ENCODE data around the gene MYD88.
A peak's percentile ranks its signal among the peaks of the same experiment; 100 is the strongest.

MYD88 gene

DNA sequence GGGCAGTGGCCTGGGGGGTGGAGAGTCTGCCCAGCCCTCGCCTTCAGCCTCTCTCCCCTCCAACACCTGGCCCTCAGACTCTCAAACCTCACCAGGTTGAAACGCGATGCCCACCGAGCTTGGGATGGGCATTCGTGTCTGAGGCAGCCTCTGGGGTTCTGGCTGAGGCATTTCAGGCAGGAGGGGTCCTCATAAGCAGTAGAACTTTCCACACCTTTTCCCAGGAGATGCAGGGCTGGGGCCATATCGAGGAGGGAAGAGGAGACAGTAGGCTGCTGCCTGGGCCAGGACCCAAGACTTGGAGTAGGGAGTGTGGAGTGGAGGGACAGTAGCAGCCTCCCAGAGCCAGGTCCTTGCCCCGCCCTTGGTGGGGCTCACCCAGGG, 26.1 kb upstream of the MYD88 start:
- DNase-seq (ENCODE audit: low read depth, low spot score) = no peak

GRCh38 chr3:38114052-38114874, 24.2 kb upstream of the MYD88 start:
- no peak for DNase-seq (ENCODE audit: low read depth, low spot score)

- DNase-seq (ENCODE audit: low read depth, low spot score) = no peak
Measured at GRCh38 chr3:38114875-38115644, 23.4 kb upstream of the MYD88 start.

DNA sequence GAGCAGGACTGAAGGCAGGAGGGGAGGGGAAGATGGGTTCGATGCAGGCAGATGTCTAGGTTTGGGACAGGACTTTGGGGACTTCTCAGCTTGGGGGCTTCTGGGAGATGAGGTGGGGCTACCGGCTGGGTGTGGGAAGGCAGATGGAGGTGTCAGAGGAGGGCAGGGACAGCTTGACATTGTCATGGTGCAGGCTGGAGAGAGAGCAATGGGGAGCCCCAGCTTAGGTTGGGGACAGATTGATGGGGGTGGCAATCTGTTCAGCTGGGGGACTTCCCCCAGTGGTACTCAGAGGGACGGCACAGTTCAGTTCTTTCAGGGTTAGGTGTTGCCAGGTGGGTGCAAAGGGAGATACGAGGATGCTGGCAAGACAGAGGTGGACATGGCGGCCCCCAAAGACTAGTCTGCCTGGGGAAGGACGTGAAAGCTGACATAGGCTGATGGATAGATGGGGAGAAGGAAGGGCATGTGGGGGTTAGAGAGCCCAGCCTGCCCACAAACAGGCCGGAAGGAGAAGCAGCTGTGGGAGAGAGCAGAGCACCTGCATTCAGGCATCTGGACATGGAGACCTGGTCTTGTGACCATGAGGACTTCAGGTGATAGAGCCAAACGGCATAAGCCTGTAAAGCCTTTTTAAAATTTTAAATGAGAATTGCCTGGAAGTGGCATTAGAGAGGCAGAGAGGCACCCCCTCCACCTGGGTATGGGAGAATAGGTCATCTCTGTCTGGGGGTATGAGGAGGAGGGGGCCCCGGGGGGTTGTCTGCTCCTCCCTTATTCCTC, 22.6 kb upstream of the MYD88 start:
- DNase-seq (ENCODE audit: low read depth, low spot score) = no peak

GRCh38 chr3:38116471-38117162, 21.8 kb upstream of the MYD88 start:
- no peak for DNase-seq (ENCODE audit: low read depth, low spot score)

- no peak for DNase-seq (ENCODE audit: low read depth, low spot score)
Measured at GRCh38 chr3:38117163-38117716, 21.2 kb upstream of the MYD88 start.

GRCh38 chr3:38117748-38118420, 20.6 kb upstream of the MYD88 start:
- DNase-seq (ENCODE audit: low read depth, low spot score) = peak; percentile 44

- DNase-seq (ENCODE audit: low read depth, low spot score) = no peak
Measured at GRCh38 chr3:38118421-38119247, 19.8 kb upstream of the MYD88 start.

DNA sequence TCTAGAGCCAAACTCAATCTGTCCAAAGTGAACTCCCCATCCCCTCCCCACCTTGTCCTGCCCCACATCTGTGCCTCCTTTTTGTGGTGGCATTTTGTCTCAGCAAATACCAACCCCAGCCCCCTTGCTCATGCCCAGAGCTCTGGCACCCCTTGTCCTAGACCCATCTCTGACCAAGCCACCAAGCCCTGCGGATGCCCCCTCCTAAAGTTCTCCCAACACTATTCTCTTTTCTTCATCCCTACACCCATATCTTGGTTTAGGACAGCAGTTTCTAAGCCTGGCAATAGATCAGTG, 19.3 kb upstream of the MYD88 start:
- no peak for DNase-seq (ENCODE audit: low read depth, low spot score)

DNA sequence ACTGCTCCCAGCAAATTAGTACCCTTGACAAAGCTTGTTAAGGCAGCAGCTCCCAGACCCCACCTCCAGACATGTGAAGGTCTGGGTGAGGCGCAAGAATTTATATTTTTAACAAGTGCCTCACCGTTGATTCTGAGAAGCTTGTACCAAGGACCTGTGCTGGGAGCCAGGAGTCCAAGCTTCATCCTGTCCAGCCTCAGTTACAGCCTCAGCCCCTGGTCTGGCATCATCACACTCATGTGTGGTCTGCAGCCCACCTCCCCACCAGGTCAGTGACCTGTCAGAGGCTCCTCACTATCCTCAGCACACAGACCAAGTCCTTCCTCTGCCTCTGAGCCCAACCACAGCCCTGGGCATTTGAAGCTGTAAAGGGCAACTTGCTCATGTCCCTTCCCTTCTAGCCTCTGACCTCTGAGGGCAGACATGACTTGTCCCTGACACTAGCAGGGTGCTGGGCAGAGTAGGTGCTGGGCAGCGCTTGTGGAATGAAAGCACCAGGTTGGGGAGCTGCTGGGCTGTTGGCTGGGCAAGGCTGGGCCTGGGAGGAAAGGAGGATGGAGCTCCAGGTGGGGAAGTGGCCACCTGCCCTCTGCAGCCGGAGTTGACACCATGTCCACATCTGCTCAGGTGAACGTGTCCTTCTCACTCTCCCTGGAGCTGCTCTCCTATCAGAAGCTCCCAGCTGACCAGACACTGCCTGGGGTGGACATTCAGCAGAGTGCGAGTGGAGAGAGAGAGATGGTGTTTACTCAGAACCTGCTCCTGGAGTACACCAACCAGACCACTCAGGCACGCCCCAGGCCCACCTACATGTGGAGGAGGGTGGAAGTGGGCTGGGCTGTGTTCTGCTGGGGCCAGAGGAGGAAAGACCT, 18.4 kb upstream of the MYD88 start:
- no peak for DNase-seq (ENCODE audit: low read depth, low spot score)

DNA sequence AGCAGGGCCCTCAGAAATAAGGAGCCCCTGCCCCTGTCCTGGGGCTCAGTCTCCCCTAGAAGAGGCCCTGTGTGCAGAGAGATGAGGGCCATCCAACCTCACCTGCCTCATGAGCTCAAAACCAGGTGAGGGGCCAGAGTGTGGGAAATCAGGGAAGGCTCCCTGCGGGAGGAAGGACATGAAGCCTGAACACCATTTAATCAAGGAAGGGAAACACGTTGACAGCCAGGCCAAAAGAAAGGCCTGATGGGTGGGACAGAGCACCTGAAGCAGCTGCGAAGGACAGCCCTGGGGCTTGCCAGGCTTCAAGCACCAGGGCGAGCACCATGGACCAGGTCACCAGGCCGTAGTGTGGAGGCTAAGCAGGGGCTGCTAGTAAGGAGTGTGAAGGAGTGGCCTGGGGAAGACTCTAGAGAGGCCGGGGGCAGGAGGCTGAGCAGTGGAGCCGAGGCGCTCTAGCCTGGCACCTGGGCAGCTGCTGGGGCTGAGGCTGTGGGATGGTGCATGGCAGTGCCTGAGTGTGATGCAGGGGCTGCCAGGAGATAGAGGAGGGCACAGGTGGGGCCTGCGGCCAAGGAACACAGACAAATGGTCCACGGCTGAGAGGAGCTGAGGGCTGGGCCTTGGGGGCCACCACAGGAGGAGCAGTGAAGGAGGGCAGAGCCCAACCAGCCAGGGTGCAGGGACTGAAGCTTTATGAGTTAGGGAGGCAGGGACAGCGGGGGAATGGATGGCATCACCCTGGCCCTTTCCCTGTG, 17.6 kb upstream of the MYD88 start:
- DNase-seq (ENCODE audit: low read depth, low spot score) = no peak

GRCh38 chr3:38121451-38121831, 17.0 kb upstream of the MYD88 start:
- DNase-seq (ENCODE audit: low read depth, low spot score) = no peak

- no peak for DNase-seq (ENCODE audit: low read depth, low spot score)
Measured at GRCh38 chr3:38121832-38122461, 16.5 kb upstream of the MYD88 start.

DNA sequence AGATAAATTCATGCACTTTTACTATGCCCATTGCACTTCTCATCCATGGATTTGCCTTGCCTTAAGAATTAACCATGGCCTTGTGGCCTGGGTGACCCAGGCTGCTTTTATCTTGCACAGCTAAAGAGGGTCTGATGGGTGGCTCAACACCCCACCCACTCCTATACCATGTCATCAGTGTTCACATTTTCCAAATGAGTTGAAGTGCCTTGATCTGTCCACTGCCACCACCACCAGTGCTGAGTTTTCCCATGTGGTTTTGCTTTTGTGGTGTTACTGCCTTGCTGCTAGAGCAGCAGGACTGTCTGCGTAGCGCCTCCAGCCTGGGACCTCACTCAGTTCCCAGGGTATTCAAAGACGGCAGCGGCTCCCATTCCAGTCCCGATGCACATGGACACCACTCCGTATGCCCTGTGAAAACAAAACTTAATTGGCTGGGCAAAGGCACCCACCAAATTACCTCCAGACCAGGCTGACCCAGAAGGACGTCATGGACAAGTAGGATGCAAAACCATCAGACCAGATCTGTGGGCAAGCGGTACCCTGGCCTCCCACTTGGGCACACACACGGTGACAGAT, 15.7 kb upstream of the MYD88 start:
- no peak for DNase-seq (ENCODE audit: low read depth, low spot score)

DNA sequence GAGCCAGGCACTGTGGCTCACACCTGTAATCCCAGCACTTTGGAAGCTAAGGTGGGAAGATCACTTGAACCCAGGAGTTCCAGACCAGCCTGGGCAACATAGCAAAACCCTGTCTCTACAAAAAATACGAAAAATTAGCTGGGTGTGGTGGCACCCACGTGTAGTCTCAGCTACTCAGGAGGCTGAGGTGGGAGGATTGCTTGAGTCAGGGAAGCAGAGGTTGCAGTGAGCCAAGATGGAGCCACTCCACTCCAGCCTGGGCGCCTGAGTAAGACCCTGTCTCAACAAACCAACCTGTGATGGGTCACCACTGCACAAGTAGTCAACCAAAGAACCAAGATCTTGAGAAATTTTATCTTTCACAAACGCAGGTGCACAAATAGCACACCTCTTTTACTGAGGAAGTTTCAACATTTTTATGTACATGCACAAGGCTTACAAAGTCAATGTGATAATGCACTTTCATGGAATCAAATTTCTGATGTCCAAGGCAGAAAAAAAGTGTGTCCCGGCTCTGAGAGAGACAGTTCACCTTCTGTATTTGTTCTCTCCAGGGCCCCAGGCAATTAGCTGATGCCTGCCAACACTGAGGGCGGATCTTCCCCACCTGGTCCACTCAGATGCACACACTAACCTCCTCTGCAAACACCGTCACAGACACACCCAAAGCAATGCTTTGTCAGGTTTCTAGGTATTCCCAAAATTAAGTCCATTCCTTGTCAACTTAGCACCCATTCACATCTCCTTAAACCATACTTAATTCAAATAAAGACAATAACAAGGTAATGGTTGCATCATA, 13.9 kb upstream of the MYD88 start:
- DNase-seq (ENCODE audit: low read depth, low spot score) = no peak

GRCh38 chr3:38125305-38126120, 12.9 kb upstream of the MYD88 start:
- DNase-seq (ENCODE audit: low read depth, low spot score) = no peak
